Tibial nerve (tissue), 4 donors: Measurements from ENCODE around the gene NPHP4. TPM values are rescaled to one million over a fixed set of nuclear protein-coding genes. Genes with fewer than 3 reads are reported as not detected.

Source experiments
- DNase-seq, 2 donors: peaks; one replicate each; pipeline ENCODE4 v3.0.0-alpha.2; 2019; ENCODE audit warnings: low spot score in 2 of 2
- H3K27ac ChIP-seq, 4 donors: fragments of 200-600 bp; sonication (generic) in 3 of 4; one replicate each; pipeline ENCODE4 v1.5.1; 2017 to 2019; ENCODE audit warnings: mild to moderate bottlenecking in 1 of 4
- H3K27me3 ChIP-seq, 2 donors: fragments of 200-600 bp; sonication (generic) in 1 of 2; one replicate each; pipeline versions ENCODE4 v1.5.1 to v1.6.0; 2017 to 2019
- H3K36me3 ChIP-seq, 3 donors: fragments of 200-600 bp; sonication (generic); one replicate each; pipeline ENCODE4 v1.5.1; 2018 to 2019
- H3K4me1 ChIP-seq, 4 donors: fragments of 200-600 bp; sonication (generic) in 3 of 4; one replicate each; pipeline ENCODE4 v1.5.1; 2017 to 2019
- H3K4me3 ChIP-seq, 4 donors: fragments of 200-600 bp; sonication (generic) in 3 of 4; one replicate each; pipeline ENCODE4 v1.5.1; 2017 to 2019; ENCODE audit warnings: mild to moderate bottlenecking in 1 of 4, moderate library complexity in 1 of 4
- H3K9me3 ChIP-seq, 4 donors: fragments of 200-600 bp; sonication (generic) in 3 of 4; one replicate each; pipeline ENCODE4 v1.5.1; 2017 to 2019
- CTCF ChIP-seq, 5 experiments: fragments of 200-600 bp in 3 of 5; fragments of 450-650 bp in 2 of 5; sonication (generic) in 3 of 5; IDR thresholded peaks; one replicate each; pipeline ENCODE4 v1.5.1; 2016 to 2019; ENCODE audit warnings: antibody characterized with exemption in 5 of 5, mild to moderate bottlenecking in 3 of 5, moderate library complexity in 2 of 5
- EP300 ChIP-seq, 2 donors: sonication (generic); formaldehyde crosslinking; IDR thresholded peaks; one replicate each; pipeline ENCODE4 v1.6.1; 2017; ENCODE audit warnings: antibody characterized with exemption in 2 of 2, mild to moderate bottlenecking in 1 of 2
- POLR2A ChIP-seq, 2 donors: fragments of 450-650 bp; IDR thresholded peaks; one replicate each; pipeline ENCODE4 v1.6.1; 2017; ENCODE audit warnings: antibody characterized with exemption in 2 of 2, mild to moderate bottlenecking in 2 of 2, moderate library complexity in 2 of 2
- WGBS, 2 donors: methylation state at CpG; one replicate each; pipeline ENCODE4 v1.1.5; 2018; 5-methylcytosine and 5-hydroxymethylcytosine counted together
- total RNA-seq, 4 donors: library from RNA; depleted of rRNA; stranded (reverse); fragments of >200 nt; gene quantifications; one replicate each; pipeline ENCODE4 v1.1.0, GENCODE V29; 2016

The NPHP4 gene
- total RNA-seq, 4 donors from 2014 or later = 14.7 to 34.5 (median 28.0) TPM

DNA sequence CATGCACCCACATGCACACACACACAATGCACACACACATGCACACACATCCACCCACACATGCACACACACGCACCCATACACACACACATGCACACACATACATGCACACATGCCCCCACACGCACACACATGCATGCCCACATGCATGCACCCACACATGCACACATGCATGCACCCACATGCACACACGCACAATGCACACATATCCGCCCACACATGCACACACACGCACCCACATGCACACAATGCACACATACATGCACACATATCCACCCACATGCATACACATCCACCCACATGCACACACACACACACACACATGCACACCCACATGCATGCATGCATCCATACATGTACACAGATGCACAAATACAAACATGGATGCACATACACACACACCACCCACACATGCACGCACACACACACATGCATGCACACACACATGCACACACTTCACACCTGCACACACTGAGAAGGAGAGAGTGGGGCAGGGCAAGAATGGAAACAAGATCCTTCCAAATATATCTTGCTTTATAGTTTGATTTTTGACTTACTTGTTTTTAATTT is 123.2 kb downstream of the NPHP4 start:
- H3K36me3 ChIP-seq = peaks cover 0 to 84% (median 0%) of the 10 kb centered on the region in 3 donors
- 91 to 96% methylated on average over 5 to 6 of the region's 6 CpGs for WGBS, 2 donors
- TF ChIP-seq EP300 (IDR thresholded peaks at IDR 0.05) = no peak
- DNase-seq = no peak
- H3K4me3 ChIP-seq = no peak overlapping the region
- no peaks in the 10 kb centered on the region for H3K4me1 ChIP-seq
- H3K27me3 ChIP-seq = no peaks in the 10 kb centered on the region
- no peaks in the 10 kb centered on the region for H3K9me3 ChIP-seq
- no peak overlapping the region for H3K27ac ChIP-seq

DNA sequence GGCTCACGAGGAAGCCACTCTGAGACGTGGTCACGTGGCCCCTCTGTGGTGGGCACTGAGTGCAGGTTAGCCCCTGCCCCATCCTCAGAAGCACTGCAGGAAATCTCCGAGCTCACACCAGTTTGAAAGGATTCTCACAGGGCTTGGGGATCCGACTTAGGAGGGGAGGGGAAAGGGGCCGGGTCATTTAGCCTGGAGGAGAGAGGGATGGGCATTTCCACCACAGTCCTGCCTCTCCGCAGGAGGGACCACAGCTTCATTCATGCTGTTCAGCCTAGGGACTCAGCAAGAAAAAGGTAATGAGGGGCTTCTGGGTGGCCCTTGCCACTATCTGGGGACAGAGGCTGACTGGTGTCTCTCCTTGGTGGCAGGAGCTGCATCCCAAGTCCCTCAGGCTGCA is 126.5 kb downstream of the NPHP4 start:
- Histone ChIP-seq H3K4me3 (no peak overlapping the region), H3K9me3 (no peaks in the 10 kb centered on the region), H3K36me3 (peaks cover 0 to 83% (median 0%) of the 10 kb centered on the region in 3 donors), H3K27ac (no peak overlapping the region), H3K27me3 (no peaks in the 10 kb centered on the region), H3K4me1 (no peaks in the 10 kb centered on the region)
- DNase-seq = no peak
- no peak for TF ChIP-seq EP300 (IDR thresholded peaks at IDR 0.05)
- TF ChIP-seq CTCF (IDR thresholded peaks at IDR 0.05) = no peak
- no peak for TF ChIP-seq POLR2A (IDR thresholded peaks at IDR 0.05)
- 69 to 74% methylated on average over 4 to 7 of the region's 7 CpGs for WGBS, 2 donors

GRCh38 chr1:5865056-5865455 is 127.2 kb downstream of the NPHP4 start:
- Histone ChIP-seq H3K4me1 (no peaks in the 10 kb centered on the region), H3K27me3 (no peaks in the 10 kb centered on the region), H3K9me3 (no peaks in the 10 kb centered on the region), H3K27ac (no peak overlapping the region), H3K36me3 (peaks cover 0 to 83% (median 0%) of the 10 kb centered on the region in 3 donors), H3K4me3 (no peak overlapping the region)
- DNase-seq = no peak
- WGBS, 2 donors = 69 to 81% methylated on average over 6 to 16 of the region's 16 CpGs
- TF ChIP-seq CTCF (IDR thresholded peaks at IDR 0.05) (no peak), POLR2A (IDR thresholded peaks at IDR 0.05) (no peak), EP300 (IDR thresholded peaks at IDR 0.05) (no peak)

GRCh38 chr1:5864256-5864655 is 128.0 kb downstream of the NPHP4 start:
- no peaks in the 10 kb centered on the region for H3K9me3 ChIP-seq
- H3K27ac ChIP-seq = no peak overlapping the region
- DNase-seq = no peak
- 90 to 92% methylated on average over 13 to 14 of the region's 16 CpGs for WGBS, 2 donors
- no peak for TF ChIP-seq CTCF (IDR thresholded peaks at IDR 0.05)
- no peak for TF ChIP-seq EP300 (IDR thresholded peaks at IDR 0.05)
- no peak for TF ChIP-seq POLR2A (IDR thresholded peaks at IDR 0.05)
- peaks cover 0 to 86% (median 0%) of the 10 kb centered on the region in 3 donors for H3K36me3 ChIP-seq
- no peak overlapping the region for H3K4me3 ChIP-seq
- no peaks in the 10 kb centered on the region for H3K27me3 ChIP-seq
- no peaks in the 10 kb centered on the region for H3K4me1 ChIP-seq

- WGBS, 2 donors = 86 to 89% methylated on average over 16 to 17 of the region's 17 CpGs
- Histone ChIP-seq H3K36me3 (peaks cover 0 to 96% (median 0%) of the 10 kb centered on the region in 3 donors), H3K4me3 (no peak overlapping the region), H3K9me3 (no peaks in the 10 kb centered on the region), H3K27me3 (no peaks in the 10 kb centered on the region), H3K4me1 (no peaks in the 10 kb centered on the region), H3K27ac (no peak overlapping the region)
- no peak for DNase-seq
- TF ChIP-seq CTCF (IDR thresholded peaks at IDR 0.05) = no peak
- TF ChIP-seq POLR2A (IDR thresholded peaks at IDR 0.05) = no peak
- TF ChIP-seq EP300 (IDR thresholded peaks at IDR 0.05) = no peak
Observed at GRCh38 chr1:5863238-5863637, 129.0 kb downstream of the NPHP4 start.
